ENCODE data around the gene TRIM7.

GRCh38 chr5:181223058-181223728 lies 18.2 kb upstream of the TRIM7 start, which contains the start of gene TRIM41:
- no peak for TF ChIP-seq CTCF (IDR thresholded peaks at IDR 0.05)
- no peak for TF ChIP-seq EZH2 (IDR thresholded peaks at IDR 0.05; ENCODE audit: borderline replicate concordance, insufficient read depth, low read depth, low read length, poor library complexity, severe bottlenecking)
